Islet precursor cell (in vitro differentiated cells): ENCODE measurements around the gene NT5M.
A peak's percentile ranks its signal among the peaks of the same experiment; 100 is the strongest.

ENCODE experiments used
- DNase-seq: peaks from one replicate; pipeline ENCODE4 v3.0.0-alpha.2; 2018

Gene NT5M

DNA sequence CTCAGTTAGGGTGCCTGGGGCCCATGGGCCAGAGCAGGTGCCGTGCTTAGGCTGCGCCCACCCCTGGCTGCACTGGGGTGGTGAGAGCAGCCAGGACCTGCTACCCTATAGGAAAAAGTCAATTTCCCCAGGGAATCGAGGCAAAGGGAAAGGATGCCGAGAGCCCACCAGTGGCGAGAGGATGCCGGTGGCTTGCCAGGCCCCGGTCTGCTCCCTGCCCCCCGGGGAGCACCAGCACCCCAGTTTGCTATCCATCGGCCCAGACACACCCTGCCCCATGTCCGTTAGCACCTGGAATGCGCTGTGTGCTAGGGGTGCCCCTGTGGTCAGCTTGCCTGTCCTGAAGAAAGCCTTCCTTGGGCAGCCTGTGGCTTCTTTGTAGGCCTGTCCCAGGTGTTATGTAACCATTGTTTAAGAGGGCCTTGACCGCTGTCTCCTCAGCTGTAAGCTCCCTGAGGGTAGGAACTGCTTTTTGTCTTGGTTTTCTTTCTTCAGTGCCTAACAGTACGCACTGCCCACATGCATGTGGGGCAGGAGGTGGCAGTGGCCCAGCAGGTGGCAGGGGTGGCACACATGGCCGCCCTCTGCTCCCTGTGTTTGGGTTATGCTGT is 40.8 kb downstream of the NT5M start:
- DNase-seq: no peak

DNA sequence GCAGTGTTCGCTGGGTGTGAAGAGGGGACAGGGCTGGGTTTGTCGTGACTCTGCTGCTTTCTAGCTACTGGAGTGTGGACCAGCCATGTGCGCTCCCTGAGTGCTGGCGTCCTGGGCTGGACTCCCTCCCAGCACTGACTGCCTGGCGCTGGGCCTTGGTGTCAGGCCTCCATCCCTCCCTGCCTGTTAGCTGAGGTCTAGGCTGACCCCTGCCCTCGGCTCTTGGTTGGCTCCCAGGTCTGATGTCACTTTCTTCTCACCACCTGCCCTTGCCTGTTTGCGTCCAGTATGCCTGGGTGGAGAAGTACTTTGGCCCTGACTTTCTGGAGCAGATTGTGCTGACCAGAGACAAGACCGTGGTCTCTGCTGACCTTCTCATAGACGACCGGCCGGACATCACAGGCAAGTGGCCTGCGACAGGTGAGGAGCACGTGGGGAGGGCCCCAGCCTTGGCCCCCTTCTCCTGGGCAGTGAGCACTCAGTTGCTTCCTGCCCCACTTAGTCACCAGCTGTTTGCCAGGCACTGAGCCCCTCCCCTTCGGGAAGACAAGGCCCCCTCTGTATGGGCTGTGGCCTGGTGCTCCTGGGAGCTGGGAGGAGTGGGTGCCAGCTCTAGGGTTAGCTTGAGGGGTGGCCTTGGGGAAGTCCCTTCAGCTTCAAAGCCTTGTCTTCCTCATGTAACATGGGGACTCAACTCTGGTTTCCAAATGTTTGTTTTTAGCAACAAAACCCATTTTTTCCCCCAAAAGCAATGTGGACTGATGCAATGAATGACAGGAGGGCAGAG is 41.5 kb downstream of the NT5M start:
- peak; percentile 57 for DNase-seq

DNA sequence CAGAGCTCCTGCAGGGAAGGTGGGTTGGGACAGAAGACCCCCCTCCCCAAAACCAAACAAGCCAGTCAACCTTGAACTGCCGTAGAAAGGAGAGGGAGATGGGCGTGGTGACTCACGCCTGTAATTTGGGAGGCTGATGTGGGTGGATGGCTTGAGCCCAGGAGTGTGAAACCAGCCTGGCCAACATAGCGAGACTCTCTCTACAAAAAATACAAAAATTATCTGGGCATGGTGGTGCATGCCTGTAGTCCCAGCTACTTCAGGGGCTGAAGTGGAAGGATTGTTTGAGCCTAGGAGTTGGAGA is 42.1 kb downstream of the NT5M start:
- peak; percentile 42 for DNase-seq

GRCh38 chr17:17345686-17346427 is 42.7 kb downstream of the NT5M start:
- DNase-seq: peak; percentile 57

GRCh38 chr17:17346428-17347233 is 43.5 kb downstream of the NT5M start:
- DNase-seq: no peak

DNA sequence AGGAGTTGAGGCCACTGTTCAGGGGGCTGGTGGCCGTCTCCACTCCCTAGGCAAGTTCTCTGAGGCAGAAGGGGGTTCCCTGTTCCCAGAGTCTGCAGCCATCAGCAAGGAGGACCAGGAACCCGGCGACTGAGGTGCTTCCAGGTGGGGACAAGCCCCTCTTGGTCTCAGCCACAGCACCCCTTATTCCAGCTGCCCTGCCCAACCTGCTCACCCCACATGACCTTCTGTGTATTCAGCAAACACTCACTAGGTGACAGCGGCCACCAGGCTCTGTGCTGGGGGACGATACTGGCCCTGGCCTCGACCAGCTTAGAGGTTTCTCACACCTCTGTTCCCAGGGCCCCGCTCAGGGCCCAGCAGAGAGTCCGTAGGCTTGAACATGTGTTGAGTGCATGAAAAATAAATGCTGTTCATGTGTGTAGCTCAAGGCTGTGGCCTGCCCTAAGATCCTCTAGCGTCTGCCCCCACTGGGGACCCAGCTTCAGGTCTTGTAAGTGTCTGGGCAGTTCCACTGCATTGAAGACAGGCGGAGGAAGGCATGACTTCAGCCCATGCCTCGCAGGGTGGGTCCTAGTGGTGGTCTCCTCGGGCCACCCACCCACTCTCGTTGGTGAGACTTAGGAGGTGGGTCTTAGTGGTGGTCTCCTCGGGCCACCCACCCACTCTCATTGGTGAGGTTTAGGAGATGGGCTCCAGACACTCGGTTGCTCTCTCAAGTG is 44.2 kb downstream of the NT5M start:
- peak; percentile 58 for DNase-seq

DNA sequence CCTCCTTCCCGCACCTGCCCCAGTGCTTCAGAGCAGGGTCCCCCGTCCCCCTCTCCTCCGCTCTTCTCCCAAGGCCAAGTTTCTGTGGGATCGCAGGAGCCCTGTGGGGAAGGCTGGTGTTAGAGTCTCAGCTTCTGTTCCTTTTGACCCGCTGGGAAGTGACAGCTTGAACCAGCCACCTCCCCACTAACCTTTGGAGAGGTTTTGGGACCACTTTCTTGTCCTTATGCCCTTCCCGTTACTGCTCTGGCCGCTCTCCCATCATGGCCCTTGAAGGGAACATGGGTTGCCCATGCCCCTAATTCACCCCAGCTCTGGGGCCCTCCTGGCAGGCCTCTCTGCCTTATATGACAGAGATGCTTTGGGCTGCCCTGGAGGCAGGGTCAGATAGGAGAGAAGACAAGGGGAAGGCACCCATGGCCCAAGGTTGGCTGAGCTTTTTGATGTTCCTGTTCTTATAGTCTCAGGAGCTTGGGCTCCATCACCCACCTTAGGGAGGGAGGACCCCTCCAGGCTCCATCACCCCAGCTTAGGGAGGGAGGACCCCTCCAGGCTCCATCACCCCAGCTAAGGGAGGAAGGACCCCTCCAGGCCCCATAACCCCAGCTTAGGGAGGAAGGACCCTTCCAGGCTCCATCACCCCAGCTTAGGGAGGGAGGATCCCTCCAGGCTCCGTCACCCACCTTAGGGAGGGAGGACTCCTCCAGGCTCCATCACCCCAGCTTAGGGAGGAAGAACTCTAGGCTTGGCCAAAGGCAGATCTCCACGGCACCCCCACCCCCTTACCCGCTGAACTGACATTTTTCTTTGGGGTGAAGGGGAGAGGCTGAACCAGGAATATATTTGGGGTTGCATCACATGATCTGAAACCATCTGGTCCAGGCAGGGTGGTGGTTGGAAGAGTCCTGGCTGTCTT is 45.0 kb downstream of the NT5M start:
- DNase-seq: no peak

GRCh38 chr17:17348872-17349723 is 45.9 kb downstream of the NT5M start:
- DNase-seq: peak; percentile 58

DNA sequence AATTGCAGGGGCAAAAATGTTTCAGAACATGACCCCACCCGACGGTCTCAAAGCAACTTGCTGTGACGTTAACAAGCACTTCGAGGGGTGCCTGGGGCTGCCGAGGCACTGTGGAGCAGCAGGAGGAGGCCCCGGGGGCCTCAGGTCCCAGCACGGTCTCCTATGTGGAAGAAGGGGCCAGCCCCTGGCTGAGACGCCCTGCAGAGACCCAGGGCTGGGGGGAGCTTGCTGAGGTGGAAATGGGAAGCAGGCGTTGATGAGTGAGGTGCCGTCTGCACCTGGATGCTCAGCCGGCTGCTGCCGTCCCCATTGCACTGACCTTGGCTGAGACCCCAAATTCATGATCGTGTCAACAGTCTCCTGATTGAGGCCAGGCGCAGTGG is 46.5 kb downstream of the NT5M start:
- DNase-seq: peak; percentile 59

GRCh38 chr17:17350491-17351355 is 47.5 kb downstream of the NT5M start:
- DNase-seq: peak; percentile 94

GRCh38 chr17:17351356-17351891 is 48.3 kb downstream of the NT5M start:
- no peak for DNase-seq

DNA sequence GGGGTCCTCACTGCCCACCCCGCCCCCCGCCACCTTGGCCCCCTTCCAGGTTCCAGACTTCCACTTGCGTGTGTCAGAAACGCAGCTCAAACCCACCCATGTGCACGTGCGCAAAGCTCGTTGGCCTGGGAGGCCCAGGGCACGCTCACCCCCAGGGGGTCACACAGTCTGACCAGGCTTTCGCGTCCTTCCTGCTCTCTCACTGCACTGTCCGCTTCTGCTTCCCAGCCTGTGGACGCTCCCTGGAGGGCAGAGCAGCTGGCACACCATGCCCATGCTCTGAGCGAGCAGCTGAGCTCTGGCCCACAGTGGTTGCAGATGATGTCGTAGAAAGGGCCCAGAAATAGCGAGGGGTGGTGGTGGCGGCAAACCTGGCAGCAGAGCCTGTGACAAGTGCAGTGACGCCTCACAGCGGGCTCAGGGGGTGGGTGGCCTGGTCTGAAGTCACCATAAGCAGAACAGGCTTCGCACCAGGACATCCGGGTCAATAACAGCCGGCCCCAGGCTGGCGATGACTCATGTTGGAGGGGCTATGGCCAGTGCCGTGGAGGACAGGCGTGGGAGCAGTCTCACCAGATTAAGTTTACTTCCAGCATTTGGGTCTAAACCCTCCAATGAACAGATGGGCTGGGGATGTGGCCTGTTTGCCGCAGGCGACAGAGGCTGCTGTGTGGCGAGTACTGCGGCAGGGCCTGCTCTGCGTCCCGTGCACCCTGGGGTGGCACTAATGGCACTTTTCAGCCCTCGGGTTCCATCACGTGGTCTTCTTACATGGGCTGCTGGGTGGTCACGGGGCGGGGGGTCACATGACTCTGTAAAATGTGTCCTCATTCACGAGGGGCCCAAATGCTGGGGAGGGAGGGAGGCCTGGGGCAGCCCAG is 49.0 kb downstream of the NT5M start:
- DNase-seq: peak; percentile 97

DNA sequence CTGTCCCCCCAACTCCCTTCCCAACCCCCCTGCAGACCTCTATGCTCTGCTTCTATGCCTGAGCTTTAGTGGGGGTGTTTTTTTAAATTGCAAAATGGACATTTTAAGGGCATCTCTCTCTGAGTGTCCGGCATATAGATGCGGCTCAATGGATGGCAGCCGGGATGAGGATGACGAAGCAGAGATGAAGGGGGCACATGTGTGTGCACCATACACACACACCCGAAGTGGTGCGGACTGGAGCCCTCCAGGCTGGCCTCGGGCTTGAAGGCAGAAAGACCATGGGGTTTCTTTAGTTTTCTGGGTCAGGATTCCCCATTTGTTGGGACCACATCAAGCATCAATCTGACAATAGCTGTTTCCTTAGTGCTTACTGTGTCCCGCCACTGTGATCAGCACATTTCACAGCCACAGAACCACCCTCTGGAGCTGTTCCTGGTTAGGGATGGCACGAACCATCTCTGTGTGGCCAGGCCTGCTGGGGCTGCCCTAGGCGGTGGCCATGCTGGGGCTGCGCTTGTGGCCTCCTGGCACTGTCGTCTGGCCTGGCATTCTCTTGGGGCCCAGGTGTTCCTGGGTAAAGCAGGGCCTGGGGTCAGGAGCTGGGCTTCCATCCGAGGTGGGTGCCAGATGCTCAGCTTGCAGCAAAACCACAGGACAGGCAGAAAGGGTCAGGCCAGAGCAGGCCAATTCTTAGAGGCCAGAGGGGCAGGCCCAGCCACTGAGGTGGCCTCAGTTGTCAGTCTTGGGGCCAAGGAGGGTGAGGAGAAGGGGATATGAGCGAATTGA is 49.9 kb downstream of the NT5M start:
- DNase-seq: no peak

DNA sequence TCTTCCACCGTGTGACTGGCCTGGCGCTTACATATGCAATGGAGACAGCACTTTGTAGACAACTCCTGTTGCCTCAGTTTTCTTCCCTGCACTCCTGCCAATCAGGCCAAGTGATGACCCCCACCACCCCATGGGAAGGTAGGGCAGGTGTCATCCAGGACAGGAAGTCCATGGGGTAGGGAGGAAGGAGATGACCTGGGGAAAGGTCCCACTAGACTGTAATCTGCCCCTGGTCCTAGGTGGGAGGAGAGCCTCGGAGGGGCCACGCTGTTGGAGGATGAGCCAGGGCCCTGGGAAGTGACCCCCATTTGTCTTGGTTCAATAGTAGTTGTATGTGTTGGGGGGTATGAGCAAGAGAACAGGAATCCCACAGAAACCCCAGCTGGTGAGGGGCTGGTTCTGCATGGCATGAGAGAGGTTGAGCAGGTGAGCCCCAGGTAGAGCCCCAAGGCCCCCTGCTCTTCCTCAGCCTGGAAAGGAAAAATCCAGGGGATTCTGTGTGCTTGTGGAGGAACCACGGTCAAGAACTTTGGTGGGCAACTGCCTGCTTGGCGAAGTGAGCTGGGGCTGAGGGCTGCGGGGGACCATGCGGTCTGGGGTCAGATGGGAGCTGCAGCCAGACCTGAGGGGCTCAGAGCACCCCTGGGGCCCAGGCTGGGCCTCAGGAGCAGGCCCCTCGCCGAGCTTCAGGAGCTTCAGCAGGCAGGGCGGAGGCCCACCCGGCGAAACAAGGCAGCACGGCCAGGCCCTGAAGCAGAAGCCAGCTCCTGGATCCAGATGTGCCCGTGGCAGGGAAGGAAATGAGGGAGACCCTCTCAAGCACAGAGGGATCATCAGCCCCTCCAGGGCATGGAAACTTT is 50.7 kb downstream of the NT5M start:
- DNase-seq: no peak

- DNase-seq: peak; percentile 91
Measured at GRCh38 chr17:17354560-17355349, 51.6 kb downstream of the NT5M start.
